H1 (cell line): Measurements from ENCODE around the gene CCDC178. TPM values are rescaled to one million over a fixed set of nuclear protein-coding genes. Genes with fewer than 3 reads are reported as not detected.

Experiments
- CTCF ChIA-PET: fragments of 300-600 bp; sonication (Branson Sonifier 250); formaldehyde crosslinking; loops from one replicate; lab custom pipeline; 2021; ENCODE audit not compliant: partially characterized antibody; lab: Charles Lee
- POLR2A ChIA-PET: fragments of 300-600 bp; sonication (Branson Sonifier 250); formaldehyde crosslinking; loops from one replicate; lab custom pipeline; 2021; ENCODE audit warnings: inconsistent platforms; ENCODE audit not compliant: partially characterized antibody; lab: Charles Lee
- DNase-seq, 2 experiments: peaks; one replicate each; pipeline versions ENCODE4 v3.0.0 to v3.0.0-alpha.2; 2010 to 2022; ENCODE audit warnings: low spot score in 2 of 2, low read depth in 1 of 2, mixed read lengths in 1 of 2
- FAIRE-seq: peaks from 2 replicates; lab custom pipeline; 2011; peaks lifted over from hg19 to GRCh38; lab: Jason Lieb, UNC
- H2AFZ ChIP-seq: 2 replicates; pipeline ENCODE4 v1.8.1; 2012; ENCODE audit warnings: low read length, inconsistent platforms
- H2AK5ac ChIP-seq: 2 replicates; pipeline ENCODE4 v1.6.1; 2013; ENCODE audit warnings: low read depth, low read length
- H2BK120ac ChIP-seq: replicated peaks from 2 replicates; pipeline ENCODE3; 2013; ENCODE audit warnings: low read depth, low read length, inconsistent platforms
- H2BK12ac ChIP-seq: 2 replicates; pipeline ENCODE4 v1.6.1; 2013; ENCODE audit warnings: low read depth, low read length
- H2BK15ac ChIP-seq: 2 replicates; pipeline ENCODE4 v1.6.1; 2013; ENCODE audit warnings: low read length
- H2BK20ac ChIP-seq: 2 replicates; pipeline ENCODE4 v1.6.1; 2013; ENCODE audit warnings: low read length
- H2BK5ac ChIP-seq: 2 replicates; pipeline ENCODE4 v1.6.1; 2013; ENCODE audit warnings: low read depth, low read length
- H3K14ac ChIP-seq: 2 replicates; pipeline ENCODE4 v1.6.1; 2013; ENCODE audit warnings: inconsistent platforms; ENCODE audit not compliant: insufficient read length
- H3K18ac ChIP-seq: 2 replicates; pipeline ENCODE4 v1.6.1; 2013; ENCODE audit warnings: low read length; ENCODE audit errors: extremely low read depth
- H3K23ac ChIP-seq: 2 replicates; pipeline ENCODE4 v1.6.1; 2013; ENCODE audit warnings: inconsistent platforms; ENCODE audit not compliant: insufficient read length
- H3K23me2 ChIP-seq: 2 replicates; pipeline ENCODE4 v1.6.1; 2013; ENCODE audit warnings: low read depth, low read length
- H3K27ac ChIP-seq: 2 replicates; pipeline ENCODE4 v1.6.1; 2011; ENCODE audit warnings: low read depth, low read length, inconsistent platforms
- H3K27me3 ChIP-seq, 4 experiments: replicated peaks in 1 of 4; 1 replicate in 1 of 4; 2 replicates in 3 of 4; pipeline versions ENCODE4 v1.6.1 to v1.8.1; 2011 to 2013; ENCODE audit warnings: low read length in 3 of 4, mild to moderate bottlenecking in 3 of 4, inconsistent platforms in 2 of 4, mixed read lengths in 2 of 4, moderate library complexity in 1 of 4; ENCODE audit not compliant: control insufficient read depth in 3 of 4, insufficient read depth in 3 of 4; ENCODE audit errors: extremely low read depth in 1 of 4
- H3K36me3 ChIP-seq, 4 experiments: 2 replicates each; pipeline versions ENCODE4 v1.6.1 to v1.8.1; 2011 to 2013; ENCODE audit warnings: mild to moderate bottlenecking in 4 of 4, low read length in 3 of 4, moderate library complexity in 2 of 4, control low read depth in 1 of 4, inconsistent platforms in 1 of 4; ENCODE audit not compliant: insufficient read depth in 4 of 4, control insufficient read depth in 2 of 4
- H3K4ac ChIP-seq: replicated peaks from 2 replicates; pipeline ENCODE3; 2013; ENCODE audit warnings: low read length, low read depth, mixed read lengths, inconsistent platforms; ENCODE audit not compliant: insufficient read length
- H3K4me1 ChIP-seq, 4 experiments: replicated peaks in 1 of 4; 1 replicate in 1 of 4; 2 replicates in 3 of 4; pipeline versions ENCODE4 v1.6.1 to v1.8.1; 2011 to 2013; ENCODE audit warnings: low read length in 3 of 4, inconsistent platforms in 2 of 4, mixed read lengths in 1 of 4; ENCODE audit not compliant: insufficient read depth in 4 of 4, control insufficient read depth in 3 of 4
- H3K4me2 ChIP-seq, 2 experiments: 2 replicates each; pipeline versions ENCODE4 v1.6.1 to v1.8.1; 2011 to 2013; ENCODE audit warnings: low read depth in 2 of 2, low read length in 2 of 2, control low read depth in 1 of 2, inconsistent platforms in 1 of 2, mild to moderate bottlenecking in 1 of 2; ENCODE audit not compliant: insufficient read depth in 1 of 2
- H3K4me3 ChIP-seq, 4 experiments: fragments of 200-600, 300-600 bp in 1 of 4; sonication (generic), shearing (Covaris generic), sonication (Bioruptor Twin) in 1 of 4; 2 replicates each; pipeline versions ENCODE4 v1.5.1 to v1.8.1; 2011 to 2016; ENCODE audit warnings: low read length in 4 of 4, low read depth in 3 of 4, control low read depth in 2 of 4, inconsistent platforms in 2 of 4, mild to moderate bottlenecking in 2 of 4, mixed read lengths in 1 of 4, moderate library complexity in 1 of 4; ENCODE audit not compliant: insufficient read depth in 2 of 4; ENCODE audit errors: extremely low read depth in 1 of 4
- H3K56ac ChIP-seq: replicated peaks from 2 replicates; pipeline ENCODE3; 2013; ENCODE audit warnings: low read depth, mild to moderate bottlenecking, mixed read lengths, low read length, inconsistent platforms; ENCODE audit not compliant: insufficient read length
- H3K79me1 ChIP-seq: 2 replicates; pipeline ENCODE4 v1.6.1; 2013; ENCODE audit warnings: low read depth, low read length, control low read depth
- H3K79me2 ChIP-seq, 2 experiments: 2 replicates each; pipeline versions ENCODE4 v1.6.1 to v1.8.1; 2012 to 2013; ENCODE audit warnings: low read length in 2 of 2, mild to moderate bottlenecking in 2 of 2, inconsistent platforms in 1 of 2; ENCODE audit not compliant: insufficient read depth in 2 of 2, control insufficient read depth in 1 of 2
- H3K9ac ChIP-seq, 4 experiments: replicated peaks in 1 of 4; 1 replicate in 1 of 4; 2 replicates in 3 of 4; pipeline versions ENCODE4 v1.6.1 to v1.8.1; 2011 to 2013; ENCODE audit warnings: low read depth in 3 of 4, low read length in 3 of 4, control low read depth in 2 of 4, mild to moderate bottlenecking in 2 of 4, moderate library complexity in 2 of 4, inconsistent platforms in 1 of 4; ENCODE audit errors: extremely low read depth in 1 of 4
- H3K9me3 ChIP-seq, 2 experiments: 2 replicates each; pipeline versions ENCODE4 v1.6.1 to v1.8.1; 2012 to 2013; ENCODE audit warnings: mild to moderate bottlenecking in 2 of 2, moderate library complexity in 2 of 2, control low read depth in 1 of 2, inconsistent platforms in 1 of 2, low read depth in 1 of 2, low read length in 1 of 2, mixed read lengths in 1 of 2; ENCODE audit not compliant: insufficient read depth in 2 of 2
- H4K20me1 ChIP-seq, 2 experiments: replicated peaks in 1 of 2; 2 replicates each; pipeline versions ENCODE3 to v1.8.1; 2011 to 2013; ENCODE audit warnings: inconsistent platforms in 2 of 2, low read length in 2 of 2, mild to moderate bottlenecking in 1 of 2; ENCODE audit not compliant: insufficient read depth in 2 of 2, control insufficient read depth in 1 of 2
- H4K5ac ChIP-seq: 2 replicates; pipeline ENCODE4 v1.6.1; 2013; ENCODE audit warnings: low read length, low read depth, mixed read lengths, inconsistent platforms; ENCODE audit not compliant: insufficient read length
- H4K8ac ChIP-seq: 2 replicates; pipeline ENCODE4 v1.8.0; 2013; ENCODE audit warnings: mild to moderate bottlenecking, moderate library complexity, low read length, inconsistent platforms; ENCODE audit not compliant: insufficient read depth; ENCODE audit errors: extremely low read depth
- H4K91ac ChIP-seq: replicated peaks from 2 replicates; pipeline ENCODE3; 2013; ENCODE audit warnings: low read length, mixed read lengths, inconsistent platforms; ENCODE audit not compliant: insufficient read length
- ASH2L ChIP-seq: fragments of 200-600, 300-600 bp; sonication (generic); IDR thresholded peaks from one replicate; pipeline ENCODE4 v1.7.1; 2017; ENCODE audit warnings: low read length
- BACH1 ChIP-seq: IDR thresholded peaks from 2 replicates; pipeline ENCODE4 v1.6.1; 2012; ENCODE audit warnings: low read length, improper control_type of control experiment
- CBX8 ChIP-seq: fragments of 300-800, 300-1000 bp; sonication (generic); IDR thresholded peaks from 2 replicates; pipeline ENCODE4 v1.7.1; 2016; ENCODE audit warnings: low read depth, low read length, borderline replicate concordance
- CHD2 ChIP-seq: IDR thresholded peaks from 2 replicates; pipeline ENCODE4 v1.6.1; 2012; ENCODE audit warnings: low read length, improper control_type of control experiment
- KDM4A ChIP-seq: IDR thresholded peaks from one replicate; pipeline ENCODE4 v1.7.1; 2012; ENCODE audit warnings: low read depth, mild to moderate bottlenecking, moderate library complexity, low read length, inconsistent platforms; ENCODE audit not compliant: severe bottlenecking
- KDM5A ChIP-seq: fragments of 200-600 bp; IDR thresholded peaks from 2 replicates; pipeline ENCODE4 v1.7.1; 2012; ENCODE audit warnings: mild to moderate bottlenecking, low read length, inconsistent platforms, mixed read lengths
- MAX ChIP-seq: IDR thresholded peaks from 2 replicates; pipeline ENCODE4 v1.6.1; 2012; ENCODE audit warnings: inconsistent platforms
- NANOG ChIP-seq: IDR thresholded peaks from 2 replicates; pipeline ENCODE4 v1.6.1; 2011; ENCODE audit warnings: low read length, low read depth, mild to moderate bottlenecking, inconsistent platforms; ENCODE audit not compliant: insufficient read depth, poor library complexity, severe bottlenecking
- PHF8 ChIP-seq: fragments of 200-600 bp; sonication (generic); conservative IDR thresholded peaks from 2 replicates; pipeline ENCODE4 v1.7.1; 2012; ENCODE audit warnings: low read depth, mild to moderate bottlenecking, inconsistent platforms, low read length, moderate library complexity
- POLR2AphosphoS5 ChIP-seq: IDR thresholded peaks from 2 replicates; pipeline ENCODE4 v1.6.1; 2011; ENCODE audit warnings: low read depth, low read length
- RNF2 ChIP-seq: fragments of 200-900, 300-1000 bp; sonication (generic); IDR thresholded peaks from 2 replicates; pipeline ENCODE4 v1.7.1; 2016; ENCODE audit warnings: borderline replicate concordance, low read depth, mild to moderate bottlenecking, antibody characterized with exemption, low read length; ENCODE audit not compliant: poor library complexity, severe bottlenecking; ENCODE audit errors: missing control alignments
- SAP30 ChIP-seq: fragments of 300-600 bp; sonication (generic); IDR thresholded peaks from 2 replicates; pipeline ENCODE4 v1.7.1; 2012; ENCODE audit warnings: low read length, moderate library complexity, mild to moderate bottlenecking, inconsistent platforms; ENCODE audit not compliant: insufficient read depth, insufficient replicate concordance
- SUZ12 ChIP-seq: fragments of 200-600 bp; sonication (generic); IDR thresholded peaks from 2 replicates; pipeline ENCODE4 v1.6.1; 2012; ENCODE audit warnings: mild to moderate bottlenecking, inconsistent platforms, low read length, moderate library complexity, mixed read lengths
- TEAD4 ChIP-seq: IDR thresholded peaks from 2 replicates; pipeline ENCODE4 v1.6.1; 2012; ENCODE audit warnings: low read depth, low read length, inconsistent platforms, mixed read lengths
- WGBS, 2 experiments: shearing (Covaris generic) in 1 of 2; methylation state at CpG; one replicate each; pipeline versions ENCODE4 v1.1.6 to v1.1.7; 2013 to 2015; ENCODE audit warnings: low lambda C conversion rate in 2 of 2, mixed read lengths in 2 of 2, inconsistent platforms in 1 of 2, low coverage in 1 of 2, missing lambda C conversion rate in 1 of 2; ENCODE audit not compliant: insufficient replicate concordance in 2 of 2, insufficient coverage in 1 of 2, insufficient read length in 1 of 2; ENCODE audit errors: extremely low coverage in 1 of 2, missing lambda C conversion rate in 1 of 2; 5-methylcytosine and 5-hydroxymethylcytosine counted together
- polyA plus RNA-seq, 7 experiments: library from polyadenylated mRNA; depleted of rRNA in 3 of 7; stranded (reverse) in 5 of 7; unstranded in 2 of 7; fragments of >200 nt in 5 of 7; fragments of 200-250 nt in 2 of 7; gene quantifications; 1 replicate in 5 of 7; 2 replicates in 1 of 7; 4 replicates in 1 of 7; pipeline versions ENCODE4 v1.2.1 to v1.2.3, GENCODE V29; 2011 to 2013; ENCODE audit warnings: missing spikeins in 2 of 7, mixed read lengths in 2 of 7
- total RNA-seq: library from RNA; stranded (reverse); fragmentation: NEBNext Ultra II Directional; extraction: Animal tissue kit (Norgen Biotek cat#: 25700); gene quantifications from 2 replicates; pipeline ENCODE4 v1.2.1, GENCODE V29; 2021

CCDC178 gene
- total and polyA plus RNA-seq, 2 of the 8 experiments (the other 6 are each of a cell fraction or from before 2014, with no cell fraction given): not detected

- H2BK15ac ChIP-seq: no peak overlapping the region
- no peak overlapping the region for H4K91ac ChIP-seq
- WGBS, 2 experiments: 86% methylated on average over 4 of the region's 4 CpGs; no CpG with 5 or more reads in 1 of the 2 experiments
- no peaks in the 10 kb centered on the region for H3K23me2 ChIP-seq
- FAIRE-seq: no peak
- no peak overlapping the region for H3K4me3 ChIP-seq
- no peak overlapping the region for H2AFZ ChIP-seq
- H3K14ac ChIP-seq: no peak overlapping the region
- no peak overlapping the region for H2BK120ac ChIP-seq
- H2BK5ac ChIP-seq: no peak overlapping the region
- no peaks in the 10 kb centered on the region for H3K79me1 ChIP-seq
- no peak overlapping the region for H3K9ac ChIP-seq
- no peak overlapping the region for H3K4ac ChIP-seq
- no peaks in the 10 kb centered on the region for H3K79me2 ChIP-seq
- H2AK5ac ChIP-seq: no peak overlapping the region
- H3K4me2 ChIP-seq: no peak overlapping the region
- no peak overlapping the region for H3K27ac ChIP-seq
- ChIA-PET CTCF (interaction anchor here (0.8 to 2.8 kb wide), 7 partner anchors 8 to 99 kb away, joined by 3 to 15 read pairs (median 3); no protein-coding TSS in a partner anchor), POLR2A (no interaction called here)
- H3K56ac ChIP-seq: no peak overlapping the region
- no peaks in the 10 kb centered on the region for H3K27me3 ChIP-seq
- H2BK12ac ChIP-seq: no peak overlapping the region
- H3K18ac ChIP-seq: no peak overlapping the region
- H2BK20ac ChIP-seq: no peak overlapping the region
- H3K23ac ChIP-seq: no peak overlapping the region
- H4K20me1 ChIP-seq: no peaks in the 10 kb centered on the region
- no peak for DNase-seq
- H3K36me3 ChIP-seq: no peaks in the 10 kb centered on the region
- H3K4me1 ChIP-seq: no peaks in the 10 kb centered on the region
- H4K8ac ChIP-seq: no peak overlapping the region
- no peak overlapping the region for H4K5ac ChIP-seq
- no peaks in the 10 kb centered on the region for H3K9me3 ChIP-seq
- TF ChIP-seq TEAD4 (no peak), PHF8 (no peak), RNF2 (no peak), CBX8 (no peak), ASH2L (no peak), KDM5A (no peak), CHD2 (no peak), KDM4A (no peak), SAP30 (no peak), NANOG (no peak), SUZ12 (no peak), BACH1 (no peak), MAX (no peak), POLR2AphosphoS5 (no peak)
These were observed 257.4 kb downstream of the CCDC178 start for GRCh38 chr18:33183136-33183535.
